HAP-1 (cell line): ENCODE data around the gene NDRG3.
"Not testable (repeated sequence)": the region's sequence is repeated elsewhere in the genome, so short reads cannot be mapped to it uniquely, and the experiment has no call there.

Experiments
- DNase-seq, 2 experiments: peaks; one replicate each; pipeline ENCODE4 v3.0.0-alpha.2; 2016 to 2020; ENCODE audit warnings: low spot score in 2 of 2
- H3K27me3 ChIP-seq: fragments of 250-450 bp; sonication (Bioruptor Pico); 2 replicates; pipeline ENCODE4 v1.5.1; 2020; ENCODE audit warnings: low read depth, mild to moderate bottlenecking, moderate library complexity
- H3K36me3 ChIP-seq: fragments of 250-450 bp; sonication (Bioruptor Pico); replicated peaks from 2 replicates; pipeline ENCODE4 v1.5.1; 2020; ENCODE audit warnings: mild to moderate bottlenecking
- H3K4me1 ChIP-seq: fragments of 250-450 bp; sonication (Bioruptor Pico); 2 replicates; pipeline ENCODE4 v1.5.1; 2020; ENCODE audit warnings: mild to moderate bottlenecking
- H3K4me3 ChIP-seq: fragments of 250-450 bp; sonication (Bioruptor Pico); 2 replicates; pipeline ENCODE4 v1.5.1; 2020; ENCODE audit warnings: mild to moderate bottlenecking, moderate library complexity
- H3K9me3 ChIP-seq: fragments of 250-450 bp; sonication (Bioruptor Pico); 2 replicates; pipeline ENCODE4 v1.5.1; 2020; ENCODE audit warnings: mild to moderate bottlenecking, moderate library complexity
- in situ Hi-C: fragments of 300-500 bp; cut with MboI; formaldehyde crosslinking; loops from 3 replicates; pipeline ENCODE4 v1.14.3; 2020; ENCODE audit warnings: low sequenced_read_pairs, inconsistent platforms, mixed read lengths

Gene NDRG3

DNA sequence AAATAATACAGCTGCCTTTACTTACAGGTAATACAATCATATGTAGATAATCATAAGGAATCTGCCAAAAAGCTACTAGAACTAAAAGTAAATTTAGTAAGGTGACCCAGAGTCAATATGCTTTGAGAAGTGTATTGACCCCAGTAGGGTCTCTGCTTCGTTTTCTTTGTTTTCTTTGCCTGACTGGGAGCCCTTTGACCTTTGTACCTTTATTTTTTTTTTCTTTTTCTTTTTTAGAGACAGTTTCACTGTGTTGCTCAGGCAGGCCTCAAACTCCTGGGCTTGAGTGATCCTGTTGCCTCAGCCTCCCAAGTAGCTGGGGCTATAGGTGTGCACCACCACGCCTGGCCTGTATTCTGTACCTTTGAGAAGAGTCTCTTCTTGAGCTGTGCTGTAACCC, 122.4 kb downstream of the NDRG3 start:
- DNase-seq = no peak
- in situ Hi-C loops = no loop called here
- no peaks in the 10 kb centered on the region for H3K27me3 ChIP-seq
- no peak overlapping the region for H3K4me3 ChIP-seq
- no peaks in the 10 kb centered on the region for H3K9me3 ChIP-seq
- no peaks in the 10 kb centered on the region for H3K36me3 ChIP-seq
- no peaks in the 10 kb centered on the region for H3K4me1 ChIP-seq

DNA sequence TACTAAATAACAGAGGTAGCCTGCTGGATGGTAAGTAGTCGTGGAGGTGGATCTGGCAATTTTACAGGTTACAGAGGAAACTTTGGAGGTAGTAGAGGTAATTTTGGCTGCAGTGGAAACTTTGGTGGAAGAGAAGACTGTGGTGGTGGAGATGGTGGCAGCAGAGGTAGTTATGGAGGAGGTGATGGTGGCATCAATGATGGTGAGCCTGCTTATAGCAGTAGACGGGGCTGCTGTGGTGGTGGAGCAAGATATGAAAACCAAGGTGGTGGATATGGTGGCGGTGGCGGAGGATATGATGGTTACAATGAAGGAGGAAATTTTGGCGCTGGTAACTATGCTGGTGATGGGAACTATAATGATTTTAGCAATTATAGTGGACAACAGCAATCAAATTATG, 125.0 kb downstream of the NDRG3 start:
- Histone ChIP-seq H3K4me1 (no peaks in the 10 kb centered on the region), H3K4me3 (no peak overlapping the region), H3K27me3 (no peaks in the 10 kb centered on the region), H3K9me3 (no peaks in the 10 kb centered on the region), H3K36me3 (no peaks in the 10 kb centered on the region)
- in situ Hi-C loops = no loop called here
- no peak for DNase-seq

DNA sequence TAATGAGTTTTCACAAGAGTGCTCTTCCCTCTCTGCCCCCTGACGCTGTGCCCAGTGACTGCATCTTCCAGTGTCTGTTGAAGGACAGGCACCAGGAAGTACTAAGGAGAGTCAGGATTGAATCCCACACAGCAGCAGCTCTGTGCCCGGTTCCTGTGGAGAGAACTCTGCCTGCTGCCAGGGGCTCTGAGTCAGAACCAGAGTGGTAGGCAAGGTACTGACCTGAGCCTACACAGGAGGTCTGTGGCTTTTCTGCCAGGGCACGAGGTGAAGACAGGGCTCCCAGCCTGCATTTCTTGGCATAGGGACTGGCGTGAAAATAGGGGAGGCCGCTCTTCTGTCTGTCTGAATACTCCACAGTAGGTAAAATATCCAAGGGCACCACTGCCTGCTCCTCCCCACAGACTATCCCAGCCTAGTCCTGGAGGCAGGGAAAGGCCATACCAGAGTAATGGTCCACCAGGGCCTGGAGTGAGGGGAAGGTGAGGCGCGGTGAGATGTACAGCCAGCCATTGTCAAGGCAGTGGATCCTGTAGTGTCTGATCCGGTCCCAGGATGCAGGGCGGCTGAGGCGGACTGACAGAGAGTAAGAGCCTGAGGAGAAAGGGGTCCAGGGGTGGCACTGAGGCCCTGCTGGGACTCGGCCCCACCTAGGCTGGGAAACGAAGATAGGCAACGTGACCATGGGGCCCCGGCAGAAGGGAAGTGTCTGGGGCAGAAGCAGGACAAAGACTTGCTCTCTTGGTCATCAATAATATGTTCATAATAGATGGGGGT, 130.9 kb downstream of the NDRG3 start:
- in situ Hi-C loops = loop anchor here (5.0 to 10.0 kb wide), 2 partner anchors 140 to 267 kb away; no protein-coding TSS in a partner anchor
- Histone ChIP-seq H3K27me3 (no peaks in the 10 kb centered on the region), H3K9me3 (no peaks in the 10 kb centered on the region), H3K36me3 (peaks cover 40% of the 10 kb centered on the region), H3K4me1 (no peaks in the 10 kb centered on the region), H3K4me3 (no peak overlapping the region)
- DNase-seq = no peak

DNA sequence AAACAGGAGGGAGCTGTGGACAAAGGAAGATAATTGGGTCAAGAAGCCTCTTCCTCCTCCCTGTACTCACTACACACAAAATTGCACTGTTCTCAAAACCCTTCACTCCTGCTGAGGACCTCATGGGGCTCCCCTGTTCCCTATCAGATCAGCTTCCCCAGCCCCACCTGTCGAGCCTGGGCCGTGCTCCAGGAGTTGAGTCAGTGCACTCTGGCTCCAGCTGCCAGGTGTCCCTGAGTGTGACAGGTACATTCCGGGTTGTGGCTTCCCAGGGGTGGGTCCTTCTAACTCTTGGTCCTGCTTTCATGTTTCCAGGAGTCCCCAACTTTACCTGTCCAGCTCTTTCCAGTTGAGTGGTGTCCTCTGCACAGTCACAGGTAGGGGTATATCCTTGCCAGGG, 131.9 kb downstream of the NDRG3 start:
- in situ Hi-C loops = loop anchor here (5.0 to 10.0 kb wide), 2 partner anchors 141 to 268 kb away; no protein-coding TSS in a partner anchor
- no peaks in the 10 kb centered on the region for H3K27me3 ChIP-seq
- H3K36me3 ChIP-seq = peaks cover 49% of the 10 kb centered on the region
- DNase-seq = no peak
- no peaks in the 10 kb centered on the region for H3K4me1 ChIP-seq
- H3K4me3 ChIP-seq = no peak overlapping the region
- H3K9me3 ChIP-seq = no peaks in the 10 kb centered on the region

DNA sequence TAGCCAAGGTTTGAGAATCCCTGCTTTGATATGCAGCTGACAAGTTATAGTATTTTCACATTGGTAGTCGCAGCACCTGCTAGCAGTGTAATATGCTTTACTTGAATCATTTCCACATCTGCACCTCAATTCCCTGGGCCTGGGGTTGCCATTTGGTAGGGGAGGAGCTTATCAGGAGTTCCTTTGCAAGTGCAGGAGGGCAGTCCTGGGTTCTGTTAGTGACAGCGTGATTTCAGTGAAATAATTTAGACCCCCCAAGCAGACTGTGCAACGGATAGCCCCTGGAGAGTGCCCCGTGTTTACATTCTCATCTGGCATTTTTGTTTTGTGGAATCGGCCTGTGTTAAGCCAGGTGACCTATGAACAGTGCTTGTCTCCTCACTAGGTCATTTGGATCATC, 134.3 kb downstream of the NDRG3 start:
- DNase-seq = no peak
- Histone ChIP-seq H3K4me3 (no peak overlapping the region), H3K9me3 (no peaks in the 10 kb centered on the region), H3K27me3 (no peaks in the 10 kb centered on the region), H3K4me1 (no peaks in the 10 kb centered on the region), H3K36me3 (peaks cover 63% of the 10 kb centered on the region)
- in situ Hi-C loops = loop anchor here (5.0 to 10.0 kb wide), 2 partner anchors 143 to 271 kb away; no protein-coding TSS in a partner anchor

DNA sequence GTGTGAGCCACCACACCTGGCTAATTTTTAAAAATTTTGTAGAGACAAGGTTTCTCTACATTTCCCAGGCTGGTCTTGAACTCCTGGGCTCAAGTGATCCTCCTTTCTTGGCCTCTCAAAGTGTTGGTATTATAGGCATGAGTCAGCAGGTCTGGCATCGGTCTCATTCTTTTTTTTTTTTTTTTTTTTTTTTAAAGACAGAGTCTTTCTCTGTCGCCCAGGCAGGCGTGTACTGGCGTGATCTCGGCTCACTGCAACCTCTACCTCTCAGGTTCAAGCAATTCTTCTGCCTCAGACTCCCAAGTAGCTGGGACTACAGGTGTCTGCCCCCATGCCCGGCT, 137.5 kb downstream of the NDRG3 start:
- peaks cover 61% of the 10 kb centered on the region for H3K36me3 ChIP-seq
- H3K9me3 ChIP-seq, H3K4me3 ChIP-seq, H3K4me1 ChIP-seq, DNase-seq, H3K27me3 ChIP-seq, in situ Hi-C loops: not testable (repeated sequence)

DNA sequence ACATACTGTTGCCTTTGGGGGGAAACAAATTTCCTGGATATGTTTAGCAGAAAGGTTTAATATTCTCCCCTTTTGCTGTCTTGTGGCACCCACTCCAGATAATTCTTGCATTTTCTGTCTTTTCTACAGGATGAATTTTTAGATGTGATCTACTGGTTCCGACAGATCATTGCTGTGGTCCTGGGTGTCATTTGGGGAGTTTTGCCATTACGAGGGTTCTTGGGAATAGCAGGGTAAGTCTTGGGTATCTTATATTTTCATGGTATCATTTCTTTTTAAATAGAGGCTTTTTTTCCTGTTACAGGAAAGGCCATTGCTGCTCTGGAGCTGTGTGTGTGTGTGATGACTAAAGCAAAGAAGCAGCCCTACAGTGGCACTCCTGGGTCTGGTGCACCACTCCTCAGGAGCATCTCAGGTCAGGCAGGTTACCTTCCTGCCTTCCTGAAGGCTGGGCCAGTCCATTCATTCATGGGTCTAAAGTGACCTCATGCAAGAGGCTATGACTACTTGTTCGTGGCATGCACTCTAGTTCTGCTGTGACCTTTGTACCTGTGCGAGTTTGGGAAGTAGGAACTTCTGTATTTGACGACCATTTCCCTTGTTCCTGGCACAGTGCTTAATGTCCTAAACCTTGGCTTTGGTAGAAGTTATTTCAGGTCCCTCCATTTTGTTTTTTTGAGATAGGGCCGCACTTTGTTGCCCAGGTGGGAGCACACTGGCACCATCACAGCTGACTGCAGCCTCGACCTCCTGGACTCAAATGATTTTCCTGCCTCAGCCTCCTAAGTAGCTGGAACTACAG, 138.1 kb downstream of the NDRG3 start:
- H3K36me3 ChIP-seq = peaks cover 55% of the 10 kb centered on the region
- DNase-seq = no peak
- in situ Hi-C loops = no loop called here
- H3K9me3 ChIP-seq = no peaks in the 10 kb centered on the region
- no peaks in the 10 kb centered on the region for H3K27me3 ChIP-seq
- peaks cover 5% of the 10 kb centered on the region for H3K4me1 ChIP-seq
- no peak overlapping the region; the same call in 1 of the 2 replicates for H3K4me3 ChIP-seq

DNA sequence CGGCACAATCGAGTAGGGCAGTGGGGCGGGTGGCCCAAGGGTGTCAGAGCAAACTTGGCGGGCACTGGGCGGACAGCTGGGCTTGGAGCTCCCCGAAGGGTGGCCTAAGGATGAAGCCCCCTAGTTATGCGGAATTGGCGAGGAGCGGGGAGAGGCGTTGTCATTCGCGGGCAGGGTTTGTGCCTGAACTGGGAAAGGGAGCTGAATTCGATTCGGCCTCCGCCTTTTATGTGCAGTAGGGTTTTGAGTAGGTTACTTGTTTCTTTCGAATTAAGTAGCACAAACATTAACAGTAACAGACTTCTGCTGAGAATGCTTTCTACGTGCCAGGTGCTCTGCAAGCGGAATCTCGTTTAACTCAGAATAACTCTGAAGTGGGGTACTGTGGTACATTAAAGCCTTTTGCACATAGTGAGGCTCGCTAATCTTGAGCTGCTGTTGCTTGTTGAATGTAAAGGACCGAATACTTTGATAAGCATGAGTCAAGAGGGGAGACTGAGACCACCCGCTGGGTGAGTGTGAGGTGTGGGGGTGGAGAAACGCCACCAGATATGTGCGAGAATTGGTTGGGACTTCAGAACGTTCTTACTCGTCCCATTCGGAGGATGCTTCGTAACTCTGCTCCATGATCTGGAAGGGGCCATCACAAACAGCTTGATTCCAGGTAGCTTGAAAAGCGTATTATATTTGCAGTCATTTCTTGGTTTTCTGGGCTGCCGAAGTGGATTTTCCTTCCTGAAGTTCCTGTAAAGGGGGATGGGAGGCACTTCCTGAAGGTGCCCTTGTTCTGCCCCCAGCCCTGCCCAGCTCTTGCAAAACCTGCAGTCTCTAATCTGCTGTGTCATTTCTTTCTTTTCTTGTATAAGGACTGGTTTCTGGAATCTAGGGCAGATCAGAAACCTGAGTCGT, 139.5 kb downstream of the NDRG3 start:
- no peaks in the 10 kb centered on the region for H3K9me3 ChIP-seq

DNA sequence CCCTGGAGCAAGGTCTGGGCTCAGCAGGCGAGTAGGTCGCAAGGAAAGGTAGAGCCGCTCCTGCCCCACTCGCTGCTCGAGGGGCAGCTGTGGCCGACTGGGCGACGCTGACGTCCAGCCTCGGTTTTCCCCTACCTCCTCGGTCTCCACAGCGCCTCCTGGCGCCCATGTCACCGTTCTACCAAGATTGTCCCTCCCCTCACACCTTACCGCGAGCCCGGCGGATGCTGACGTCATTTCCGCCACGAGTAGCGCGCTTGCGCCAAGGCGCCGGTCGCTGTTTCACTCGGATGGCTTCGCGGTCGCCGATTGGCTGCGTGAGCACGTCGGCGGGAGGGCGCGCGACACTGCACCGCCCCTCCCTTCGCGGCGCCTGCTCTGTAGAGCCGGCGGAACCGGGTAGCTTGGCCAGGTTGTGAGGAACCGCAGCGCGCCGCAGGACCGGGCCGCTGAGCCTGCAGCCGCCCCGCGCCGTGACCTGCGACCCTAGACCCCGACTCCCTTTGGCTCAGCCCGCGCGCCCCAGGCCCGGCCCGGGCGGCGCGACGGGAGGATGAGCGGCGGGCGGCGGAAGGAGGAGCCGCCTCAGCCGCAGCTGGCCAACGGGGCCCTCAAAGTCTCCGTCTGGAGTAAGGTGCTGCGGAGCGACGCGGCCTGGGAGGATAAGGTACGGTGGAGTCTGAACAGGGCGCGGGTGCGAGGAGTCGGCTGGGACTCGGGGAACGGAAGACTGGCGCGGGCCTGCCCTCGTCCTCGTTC, 140.3 kb downstream of the NDRG3 start, which contains the start of gene RAB5IF:
Gene RAB5IF, plus strand, starts transcription at position 381 of the 759 bp plus-strand sequence. Its CDS starts 173 bp downstream, at position 554.
- Histone ChIP-seq H3K4me3 (peak within 1 kb of the TSS; percentile 97), H3K4me1 (peaks cover 5% of the 10 kb centered on the region), H3K36me3 (peaks cover 35% of the 10 kb centered on the region), H3K27me3 (no peaks in the 10 kb centered on the region), H3K9me3 (no peaks in the 10 kb centered on the region)
- in situ Hi-C loops = no loop called here
- DNase-seq = peak; percentile 97 to 99

More for the DNA sequence above, 139.5 kb downstream of the NDRG3 start:
- peaks cover 5% of the 10 kb centered on the region for H3K4me1 ChIP-seq
- no peaks in the 10 kb centered on the region for H3K27me3 ChIP-seq
- H3K36me3 ChIP-seq = peaks cover 41% of the 10 kb centered on the region
- in situ Hi-C loops = no loop called here
- H3K4me3 ChIP-seq = peak overlapping the region; percentile 97
- DNase-seq = peak in 1 of 2 experiments; percentile 40

DNA sequence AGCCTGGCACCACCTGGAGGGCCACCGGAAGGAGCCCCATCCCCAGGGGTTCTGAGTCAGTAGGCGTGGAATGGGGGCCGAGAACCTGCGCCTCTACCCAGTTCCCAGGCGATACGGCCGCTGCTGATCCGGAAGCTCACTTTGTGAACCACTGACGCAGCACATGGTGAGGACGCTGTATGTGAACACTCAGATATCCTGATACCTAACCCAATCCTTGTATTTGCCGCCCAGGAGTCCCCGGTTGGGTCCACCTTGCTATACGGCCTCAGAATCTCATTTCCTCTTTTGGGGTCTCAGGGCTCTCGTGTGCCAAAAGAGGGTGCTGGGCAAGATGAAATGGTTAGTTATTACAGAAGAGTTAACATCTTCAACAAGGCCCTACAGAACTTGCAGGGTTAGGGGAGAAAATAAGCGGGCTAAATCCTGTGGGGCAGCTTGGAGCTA, 140.9 kb downstream of the NDRG3 start:
- no peak for DNase-seq
- H3K27me3 ChIP-seq = no peaks in the 10 kb centered on the region
- no peaks in the 10 kb centered on the region for H3K9me3 ChIP-seq
- peak overlapping the region; percentile 97 for H3K4me3 ChIP-seq
- H3K4me1 ChIP-seq = peaks cover 5% of the 10 kb centered on the region
- in situ Hi-C loops = loop anchor here (5.0 kb wide), 1 partner anchor 48 kb away; no protein-coding TSS in a partner anchor
- H3K36me3 ChIP-seq = peaks cover 29% of the 10 kb centered on the region
